ENCODE results near the gene MRPL23. TPM values are rescaled to one million over a fixed set of nuclear protein-coding genes. Genes with fewer than 3 reads are reported as not detected.

Gene MRPL23
- total RNA-seq, 1 donor from 2014 or later = 60.8 TPM

DNA sequence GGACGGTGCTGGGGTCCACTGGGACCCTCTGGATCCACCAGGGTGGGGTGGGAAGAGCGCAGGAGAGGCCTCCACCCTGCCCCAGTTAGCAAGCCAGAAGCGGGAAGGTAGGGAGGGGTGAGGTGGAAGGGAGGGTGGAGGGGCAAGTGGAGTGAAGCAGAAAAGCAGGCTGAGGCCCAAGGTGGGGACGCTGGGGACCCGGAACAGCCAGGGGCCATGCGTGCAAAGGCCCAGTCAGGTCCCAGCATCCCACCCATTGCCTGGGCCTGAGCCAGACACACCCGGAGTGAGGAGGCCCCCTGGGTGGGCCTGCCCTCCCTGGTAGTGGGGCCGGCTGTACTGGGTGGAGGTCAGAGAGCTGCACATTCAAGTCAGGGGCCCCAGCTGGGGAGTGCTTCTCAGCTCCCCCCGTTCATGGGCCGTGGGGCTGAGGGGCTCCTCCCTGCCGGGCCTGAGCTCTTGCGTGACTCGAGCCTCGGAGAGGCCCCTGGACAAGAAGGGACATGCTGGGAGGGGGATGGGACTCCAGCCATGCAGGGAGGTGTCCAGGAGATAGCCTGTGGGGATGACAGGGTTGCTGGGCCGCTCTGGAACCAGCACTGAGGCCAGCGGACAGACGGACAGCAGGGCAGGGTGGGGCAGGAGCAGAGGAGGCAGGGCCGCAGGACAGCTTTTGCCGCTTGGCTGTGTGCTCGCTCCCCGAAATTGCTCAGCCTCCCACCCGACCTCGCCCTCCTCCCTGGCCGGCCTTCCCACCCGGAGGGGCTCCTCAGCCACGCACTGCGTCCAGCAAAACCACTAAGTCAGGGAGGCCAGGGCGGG lies 19.9 kb upstream of the MRPL23 start:
- Mint-ChIP-seq H3K27me3 (ENCODE audit: low read depth) (no peaks in the 10 kb centered on the region), H3K4me3 (no peak overlapping the region)

DNA sequence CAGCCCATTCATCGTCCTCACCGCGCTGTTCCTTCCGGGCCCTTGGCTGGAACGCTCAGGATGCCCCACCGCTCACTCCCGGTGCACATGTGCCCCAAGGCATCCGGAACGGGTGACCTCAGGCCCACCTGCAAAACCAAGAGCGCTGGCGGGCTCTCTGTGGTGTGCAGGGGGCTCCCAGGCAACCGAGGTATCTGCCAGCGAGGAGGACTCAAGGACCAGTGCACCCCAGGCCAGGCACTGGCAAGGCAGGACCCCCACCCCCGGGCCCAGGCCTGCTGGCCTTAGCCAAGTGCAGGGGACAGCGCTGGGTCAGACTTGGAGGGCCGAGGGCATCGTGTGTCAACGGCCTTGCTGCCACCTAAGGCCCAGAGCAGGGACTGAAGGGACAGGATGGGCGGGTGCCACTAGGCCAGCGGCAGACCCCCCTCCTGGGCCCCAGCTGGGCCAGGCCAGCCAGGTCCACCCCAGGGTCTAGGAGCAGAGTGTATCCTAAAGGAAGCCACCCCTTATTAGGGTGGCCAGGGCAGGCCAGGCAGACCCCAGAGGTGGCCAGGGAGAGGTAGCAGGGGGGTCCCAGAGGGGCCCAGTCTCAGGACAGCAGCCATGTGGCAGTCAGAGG lies 19.2 kb upstream of the MRPL23 start:
- H3K4me3 Mint-ChIP-seq = no peak overlapping the region
- H3K27ac Mint-ChIP-seq (ENCODE audit: unreplicated experiment) = peak overlapping the region; percentile 19
- peaks cover 14% of the 10 kb centered on the region for H3K4me1 Mint-ChIP-seq
- no peaks in the 10 kb centered on the region for H3K36me3 Mint-ChIP-seq (ENCODE audit: low read depth)
- TF ChIP-seq, protein P1, sequence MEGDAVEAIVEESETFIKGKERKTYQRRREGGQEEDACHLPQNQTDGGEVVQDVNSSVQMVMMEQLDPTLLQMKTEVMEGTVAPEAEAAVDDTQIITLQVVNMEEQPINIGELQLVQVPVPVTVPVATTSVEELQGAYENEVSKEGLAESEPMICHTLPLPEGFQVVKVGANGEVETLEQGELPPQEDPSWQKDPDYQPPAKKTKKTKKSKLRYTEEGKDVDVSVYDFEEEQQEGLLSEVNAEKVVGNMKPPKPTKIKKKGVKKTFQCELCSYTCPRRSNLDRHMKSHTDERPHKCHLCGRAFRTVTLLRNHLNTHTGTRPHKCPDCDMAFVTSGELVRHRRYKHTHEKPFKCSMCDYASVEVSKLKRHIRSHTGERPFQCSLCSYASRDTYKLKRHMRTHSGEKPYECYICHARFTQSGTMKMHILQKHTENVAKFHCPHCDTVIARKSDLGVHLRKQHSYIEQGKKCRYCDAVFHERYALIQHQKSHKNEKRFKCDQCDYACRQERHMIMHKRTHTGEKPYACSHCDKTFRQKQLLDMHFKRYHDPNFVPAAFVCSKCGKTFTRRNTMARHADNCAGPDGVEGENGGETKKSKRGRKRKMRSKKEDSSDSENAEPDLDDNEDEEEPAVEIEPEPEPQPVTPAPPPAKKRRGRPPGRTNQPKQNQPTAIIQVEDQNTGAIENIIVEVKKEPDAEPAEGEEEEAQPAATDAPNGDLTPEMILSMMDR (conservative IDR thresholded peaks at IDR 0.05) = no peak
- DNase-seq (ENCODE audit: low read depth, low spot score) = no peak
- peaks cover 2% of the 10 kb centered on the region for H3K9me3 Mint-ChIP-seq
- H3K27me3 Mint-ChIP-seq (ENCODE audit: low read depth) = no peaks in the 10 kb centered on the region

More for the DNA sequence above, 19.9 kb upstream of the MRPL23 start:
- peaks cover 11% of the 10 kb centered on the region for H3K4me1 Mint-ChIP-seq
- DNase-seq (ENCODE audit: low read depth, low spot score) = no peak
- no peaks in the 10 kb centered on the region for H3K36me3 Mint-ChIP-seq (ENCODE audit: low read depth)
- H3K9me3 Mint-ChIP-seq = no peaks in the 10 kb centered on the region
- H3K27ac Mint-ChIP-seq (ENCODE audit: unreplicated experiment) = no peak overlapping the region
- TF ChIP-seq, protein P1 (conservative IDR thresholded peaks at IDR 0.05) = no peak

DNA sequence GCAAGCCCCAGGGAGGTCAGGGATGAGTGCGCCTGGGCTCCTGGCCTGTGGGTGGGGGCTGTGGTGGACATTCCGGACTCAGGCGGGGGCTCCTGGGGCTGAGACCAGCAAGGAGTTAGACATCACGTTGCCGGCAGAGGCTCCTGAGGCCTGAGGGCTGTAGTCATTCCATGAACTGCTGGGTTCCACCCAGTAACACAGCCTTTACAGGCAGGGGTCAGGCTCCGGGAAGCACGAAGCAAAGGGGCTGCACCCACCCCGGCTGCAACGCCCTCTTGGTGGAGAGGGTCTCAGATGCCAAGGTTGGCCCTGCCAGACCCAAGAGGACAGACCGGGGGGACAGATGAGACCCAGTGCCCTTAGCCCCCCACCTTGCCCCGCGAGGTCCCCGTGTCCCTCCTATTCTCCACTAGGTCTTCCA lies 18.7 kb upstream of the MRPL23 start:
- Mint-ChIP-seq H3K9me3 (peaks cover 5% of the 10 kb centered on the region), H3K27me3 (ENCODE audit: low read depth) (no peaks in the 10 kb centered on the region), H3K4me3 (no peak overlapping the region), H3K27ac (ENCODE audit: unreplicated experiment) (no peak overlapping the region), H3K4me1 (peaks cover 20% of the 10 kb centered on the region), H3K36me3 (ENCODE audit: low read depth) (no peaks in the 10 kb centered on the region)
- TF ChIP-seq, protein P1 (conservative IDR thresholded peaks at IDR 0.05) = no peak
- no peak for DNase-seq (ENCODE audit: low read depth, low spot score)

DNA sequence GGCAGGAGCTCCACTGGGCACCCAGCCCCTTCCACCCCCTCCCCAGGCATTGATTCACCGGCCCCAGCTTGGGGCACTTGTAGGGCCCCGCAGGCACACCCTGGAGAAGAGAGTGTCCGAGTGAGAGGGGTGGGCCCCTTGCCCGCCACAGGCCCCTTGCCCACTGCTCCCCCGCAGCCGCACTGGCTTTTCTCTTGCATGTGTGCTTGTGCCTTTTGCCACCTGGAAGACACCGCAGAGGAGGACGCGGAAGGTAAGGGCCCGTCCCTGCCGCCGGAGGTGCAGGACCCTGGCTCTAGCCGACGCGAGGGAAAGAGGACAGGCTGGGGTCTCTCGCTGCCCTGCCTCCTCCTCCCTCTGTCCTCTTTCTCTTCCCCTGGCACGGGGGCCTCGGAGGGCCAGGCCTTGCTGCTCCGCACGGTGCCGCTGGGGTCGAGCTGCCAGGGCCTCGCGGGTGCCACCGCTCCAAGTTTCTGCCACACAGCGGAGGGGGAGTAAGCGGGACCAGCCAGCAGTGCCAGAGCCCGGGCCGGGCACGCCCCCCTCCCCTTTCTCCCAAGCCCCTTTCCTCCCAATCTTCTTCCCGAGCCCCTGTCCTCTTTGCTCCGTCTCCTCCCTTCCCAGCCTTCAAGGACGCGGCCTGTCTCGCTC lies 18.1 kb upstream of the MRPL23 start:
- Mint-ChIP-seq H3K27me3 (ENCODE audit: low read depth) (no peaks in the 10 kb centered on the region), H3K9me3 (peaks cover 5% of the 10 kb centered on the region), H3K4me3 (no peak overlapping the region), H3K27ac (ENCODE audit: unreplicated experiment) (no peak overlapping the region), H3K4me1 (peaks cover 21% of the 10 kb centered on the region), H3K36me3 (ENCODE audit: low read depth) (no peaks in the 10 kb centered on the region)
- TF ChIP-seq, protein P1 (conservative IDR thresholded peaks at IDR 0.05) = no peak
- DNase-seq (ENCODE audit: low read depth, low spot score) = no peak

DNA sequence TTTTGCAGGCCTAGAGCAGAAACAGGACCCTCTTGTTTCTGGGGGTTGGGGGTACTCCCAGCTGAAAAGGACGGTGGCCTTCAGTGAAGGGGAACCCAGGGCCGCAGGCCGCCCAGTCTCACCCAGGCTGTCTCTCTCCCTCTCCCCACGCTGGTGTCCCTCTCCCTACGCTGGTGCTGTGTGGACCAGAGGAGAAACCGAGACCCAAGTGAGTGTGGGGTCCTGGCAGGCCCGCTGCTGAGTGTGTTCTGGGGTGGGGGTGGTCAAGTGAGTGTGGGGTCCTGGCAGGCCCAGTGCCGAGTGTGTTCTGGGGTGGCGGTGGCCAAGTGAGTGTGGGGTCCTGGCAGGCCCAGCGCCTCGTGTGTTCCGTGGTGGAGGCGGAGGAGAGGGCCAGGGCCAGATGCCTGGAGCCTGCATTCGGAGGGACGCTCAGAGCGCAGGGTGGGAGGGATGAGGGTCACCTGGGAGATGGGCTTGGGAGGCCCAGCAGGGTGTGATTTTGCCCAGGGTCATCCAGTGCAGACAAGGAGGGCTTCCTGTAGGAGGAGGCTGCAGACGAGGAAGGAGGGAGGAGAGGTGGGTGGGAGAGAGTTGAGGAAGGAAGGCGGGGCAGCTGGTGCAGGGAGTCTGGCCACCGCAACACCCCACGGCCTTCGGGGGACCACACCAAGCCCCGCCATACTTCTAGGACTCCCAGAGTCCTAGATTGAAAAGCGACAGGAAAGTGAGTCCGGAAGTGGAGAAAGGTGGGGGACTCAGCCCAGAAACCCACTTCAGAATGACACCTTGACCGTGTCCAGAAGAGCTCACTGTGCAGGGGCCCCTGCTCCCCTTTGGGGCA lies 17.3 kb upstream of the MRPL23 start:
- no peaks in the 10 kb centered on the region for H3K27me3 Mint-ChIP-seq (ENCODE audit: low read depth)
- DNase-seq (ENCODE audit: low read depth, low spot score) = no peak
- peaks cover 21% of the 10 kb centered on the region for H3K4me1 Mint-ChIP-seq
- no peak overlapping the region for H3K4me3 Mint-ChIP-seq
- peaks cover 5% of the 10 kb centered on the region for H3K9me3 Mint-ChIP-seq
- TF ChIP-seq, protein P1 (conservative IDR thresholded peaks at IDR 0.05) = no peak
- H3K36me3 Mint-ChIP-seq (ENCODE audit: low read depth) = no peaks in the 10 kb centered on the region
- no peak overlapping the region for H3K27ac Mint-ChIP-seq (ENCODE audit: unreplicated experiment)
